Hematopoietic multipotent progenitor cell (in vitro differentiated cells): Measurements from ENCODE around the gene ZNF184. TPM values are rescaled to one million over a fixed set of nuclear protein-coding genes. Genes with fewer than 3 reads are reported as not detected.
"Not testable (repeated sequence)": the region's sequence is repeated elsewhere in the genome, so short reads cannot be mapped to it uniquely, and the experiment has no call there.

Experiments
- DNase-seq, 3 donors: peaks; one replicate each; pipeline ENCODE4 v3.0.0-alpha.2; 2011 to 2015; ENCODE audit warnings: low read depth in 2 of 3, low spot score in 2 of 3
- small RNA-seq: library from RNA; depleted of rRNA; stranded (forward); fragments of <200 nt; gene quantifications from one replicate; pipeline ENCODE3, GENCODE V24; 2012
- total RNA-seq: library from RNA; depleted of rRNA; stranded (reverse); fragments of >200 nt; gene quantifications from one replicate; pipeline ENCODE4 v1.2.3, GENCODE V29; 2012

Gene ZNF184
- total RNA-seq, 1 donor = 6.7 TPM

GRCh38 chr6:27426045-27426620, 46.8 kb downstream of the ZNF184 start:
- no peak for DNase-seq

GRCh38 chr6:27424851-27425250, 48.1 kb downstream of the ZNF184 start:
- not testable (repeated sequence) for DNase-seq

GRCh38 chr6:27422651-27423332, 50.1 kb downstream of the ZNF184 start:
- DNase-seq = no peak

DNA sequence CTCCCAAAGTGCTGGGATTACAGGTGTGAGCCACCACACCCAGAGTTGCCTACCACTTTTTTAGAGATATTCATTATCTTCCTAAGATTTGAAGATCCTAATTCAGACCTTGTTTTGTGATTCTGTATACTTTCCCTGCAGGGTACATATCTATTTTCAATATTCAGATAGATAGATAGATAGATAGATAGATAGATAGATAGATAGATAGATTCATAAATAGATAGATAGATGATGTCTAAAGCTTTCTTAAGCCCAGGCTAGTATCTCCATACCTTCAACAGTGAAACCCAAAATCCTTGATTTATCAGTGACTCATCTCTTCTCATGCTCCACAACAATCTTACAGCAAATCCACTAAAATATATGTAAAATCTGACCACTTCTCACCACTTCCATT, 53.5 kb downstream of the ZNF184 start:
- no peak for DNase-seq

GRCh38 chr6:27415898-27416297, 57.0 kb downstream of the ZNF184 start:
- no peak for DNase-seq

DNA sequence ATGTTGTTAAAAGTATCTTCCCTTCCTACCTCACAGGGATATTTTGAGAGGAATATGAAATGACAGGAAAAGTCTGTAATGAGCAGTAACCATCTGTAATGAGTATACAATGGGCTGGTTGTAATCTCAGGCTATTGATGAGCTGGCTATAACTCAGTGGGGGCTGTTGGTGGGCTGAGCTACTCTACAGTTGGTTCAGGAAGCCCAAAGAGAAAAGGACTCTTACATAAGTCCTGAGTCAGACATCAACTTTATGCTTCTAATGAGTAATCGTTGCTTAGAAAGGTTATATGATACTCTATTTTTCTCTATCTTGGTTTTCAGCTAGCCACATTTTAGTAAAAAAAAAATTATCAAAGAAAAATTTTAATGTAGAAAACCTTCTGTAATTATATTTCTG, 57.9 kb downstream of the ZNF184 start:
- no peak for DNase-seq

DNA sequence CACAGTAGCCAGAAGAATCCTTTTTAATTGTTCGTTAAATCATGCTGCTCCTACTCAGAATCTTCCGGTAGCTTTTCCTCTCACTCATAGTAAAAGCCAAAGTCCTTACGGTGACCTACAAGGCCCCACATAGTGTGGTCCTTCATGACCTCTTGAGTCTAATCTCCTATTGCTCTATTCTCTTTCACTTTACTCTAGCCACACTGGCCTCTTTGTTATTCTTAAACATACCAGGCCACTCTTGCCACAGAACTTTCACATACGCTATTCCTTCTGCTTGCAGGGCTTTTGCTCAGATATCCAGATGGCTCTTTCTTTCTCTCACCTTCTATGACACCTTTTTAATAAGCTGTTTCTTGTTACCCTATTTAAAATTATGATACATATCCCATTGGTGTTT, 58.6 kb downstream of the ZNF184 start:
- no peak for DNase-seq

DNA sequence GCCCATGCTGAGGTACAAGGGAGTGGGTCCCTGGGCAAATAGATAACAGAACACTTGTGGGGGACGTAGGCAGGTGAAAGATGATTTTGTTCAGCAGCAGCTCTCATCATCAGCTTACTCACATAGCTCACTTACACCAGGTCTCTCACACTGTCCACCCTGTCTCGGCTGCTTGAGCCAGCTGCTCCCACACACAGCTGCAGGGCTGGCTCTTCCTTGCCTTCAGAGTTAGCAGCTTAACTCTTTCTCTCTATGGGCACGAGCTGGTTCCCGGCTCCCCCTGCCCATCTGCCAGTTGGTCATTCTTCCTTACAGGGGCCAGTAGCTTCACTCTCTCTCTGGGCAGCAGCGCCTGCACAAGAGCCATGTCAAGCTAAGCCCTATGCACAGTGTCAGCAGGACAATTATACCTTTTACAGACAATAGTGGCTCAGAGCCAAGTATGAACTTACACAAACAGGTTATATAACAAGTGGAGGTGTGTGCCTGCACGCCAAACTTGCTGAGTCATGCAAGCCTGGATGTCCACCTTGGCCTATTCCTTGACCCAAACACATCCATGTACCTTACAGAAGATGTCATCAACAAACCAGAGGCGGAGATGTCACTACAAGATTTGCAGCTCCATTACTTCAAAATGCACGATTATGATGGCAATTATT, 65.6 kb downstream of the ZNF184 start:
- no peak for DNase-seq

DNA sequence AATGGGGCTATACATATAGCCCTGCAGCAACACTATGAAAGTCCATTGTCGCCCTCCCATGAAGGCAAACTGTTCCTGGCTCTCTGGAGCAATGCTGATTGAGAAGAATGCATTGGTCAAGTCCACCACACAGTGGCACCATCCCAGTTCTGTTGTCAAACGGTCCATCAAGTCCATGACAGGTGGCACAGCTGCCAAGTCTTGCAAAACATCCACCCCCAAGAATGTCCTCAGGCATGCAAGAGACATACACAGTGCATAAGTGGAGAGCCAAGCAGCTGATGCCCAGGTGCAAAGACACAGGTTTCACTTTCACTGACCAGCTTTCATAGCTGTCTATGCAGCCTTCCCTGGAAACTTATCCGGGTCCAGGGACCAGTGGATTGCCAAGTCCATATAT, 66.8 kb downstream of the ZNF184 start:
- DNase-seq = no peak

- no peak for DNase-seq
Observed at GRCh38 chr6:27400877-27401642, 71.8 kb downstream of the ZNF184 start.

Small RNA genes within 50 kb of the gene (small RNA-seq; reads per million reads assigned to genes)
- gene AL021918.1 (not detected), gene AL021918.2 (not detected), gene MCFD2P1 (not detected)

Other genes starting within 250 kb of the ZNF184 start
- gene PRSS16, start 225.4 kb downstream of the ZNF184 start, total RNA-seq = not detected
- gene POM121L2, start 160.8 kb downstream of the ZNF184 start, total RNA-seq = not detected
- 1.9 TPM for gene ZNF391, start 84.3 kb downstream of the ZNF184 start, total RNA-seq